ENCODE data around the gene WFDC12.

WFDC12 gene

DNA sequence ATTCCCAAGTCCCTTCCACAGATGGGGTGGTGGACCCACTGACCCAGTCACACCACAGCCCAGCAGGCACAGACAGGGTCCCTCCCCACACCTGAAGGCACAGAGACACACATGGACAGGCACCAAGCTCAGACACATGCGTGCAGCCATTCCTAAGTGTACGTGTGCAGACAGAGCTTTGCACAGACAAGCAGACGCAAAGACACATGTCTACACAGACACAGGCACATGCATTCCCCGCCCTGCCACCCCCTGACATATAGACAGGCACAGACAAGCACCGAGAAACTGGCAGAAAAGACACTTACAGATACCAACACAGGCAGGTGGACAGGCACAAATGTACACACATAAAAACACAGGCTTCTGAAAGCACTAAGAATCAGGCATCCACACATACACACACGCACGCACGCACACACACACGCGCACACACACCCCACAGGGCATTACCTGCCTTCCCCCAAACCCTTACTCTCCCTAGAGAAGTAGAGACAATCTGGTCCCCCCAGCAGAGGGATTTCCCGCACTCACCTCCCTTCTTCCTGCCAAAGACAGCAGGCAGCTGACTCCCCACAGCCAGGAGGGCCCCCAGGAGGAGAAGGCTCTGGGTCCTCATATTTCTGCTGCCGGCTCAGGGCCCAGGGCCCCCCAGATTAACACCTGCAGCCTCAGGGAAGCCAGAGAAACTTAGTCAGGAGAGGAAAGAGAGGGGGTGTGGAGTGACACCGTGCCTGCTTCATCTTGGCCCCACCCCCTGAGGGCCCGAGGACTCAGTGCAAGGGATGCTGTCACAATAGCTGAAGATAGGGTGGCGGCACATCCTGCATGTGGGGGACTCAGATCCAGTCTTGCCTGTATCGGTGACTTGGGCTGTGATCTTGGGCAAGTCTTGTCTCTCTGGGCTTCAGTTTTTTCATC lies 9.5 kb downstream of the WFDC12 start, which contains the start of gene WFDC5:
WFDC5 (minus strand) TSS at position 710 of the 921 bp plus-strand sequence; CDS start at position 619, 91 bp downstream.
- DNase-seq, result no peak

DNA sequence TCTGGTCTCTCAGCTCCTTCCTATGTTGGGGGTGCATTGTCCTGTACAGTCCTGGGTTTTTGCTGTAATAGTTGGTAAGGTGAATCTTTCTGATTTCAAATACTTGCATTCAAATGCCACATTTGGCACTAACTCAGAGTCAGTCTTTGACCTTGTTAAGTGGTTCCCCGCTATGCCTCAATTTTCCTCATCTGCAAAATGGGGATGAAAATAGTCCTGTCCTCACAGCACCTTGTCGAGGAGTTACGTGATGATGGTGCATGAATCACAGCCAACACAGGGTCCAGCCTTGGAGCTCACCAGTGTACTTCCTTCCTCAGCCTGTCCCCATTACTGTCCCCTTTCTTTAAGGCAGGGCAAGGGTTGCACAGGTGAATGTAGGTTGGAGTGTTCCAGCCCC lies 10.4 kb downstream of the WFDC12 start:
- DNase-seq, result no peak

DNA sequence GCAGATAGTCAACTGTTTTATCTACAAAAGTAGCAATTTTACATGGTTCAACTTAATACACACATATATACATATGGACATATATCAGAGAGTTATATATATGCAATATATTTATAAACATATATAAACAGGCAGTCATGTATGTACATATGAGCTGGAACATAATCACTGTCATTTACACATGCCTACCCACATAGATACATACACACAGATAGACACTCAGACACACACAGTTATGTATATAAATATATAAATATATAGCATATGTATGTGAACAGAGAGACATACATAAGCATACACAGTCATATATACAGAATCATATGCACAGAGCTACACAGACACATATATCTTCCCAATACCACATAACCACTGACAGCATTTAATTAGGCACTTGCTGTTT lies 11.5 kb downstream of the WFDC12 start:
- no peak for DNase-seq

DNA sequence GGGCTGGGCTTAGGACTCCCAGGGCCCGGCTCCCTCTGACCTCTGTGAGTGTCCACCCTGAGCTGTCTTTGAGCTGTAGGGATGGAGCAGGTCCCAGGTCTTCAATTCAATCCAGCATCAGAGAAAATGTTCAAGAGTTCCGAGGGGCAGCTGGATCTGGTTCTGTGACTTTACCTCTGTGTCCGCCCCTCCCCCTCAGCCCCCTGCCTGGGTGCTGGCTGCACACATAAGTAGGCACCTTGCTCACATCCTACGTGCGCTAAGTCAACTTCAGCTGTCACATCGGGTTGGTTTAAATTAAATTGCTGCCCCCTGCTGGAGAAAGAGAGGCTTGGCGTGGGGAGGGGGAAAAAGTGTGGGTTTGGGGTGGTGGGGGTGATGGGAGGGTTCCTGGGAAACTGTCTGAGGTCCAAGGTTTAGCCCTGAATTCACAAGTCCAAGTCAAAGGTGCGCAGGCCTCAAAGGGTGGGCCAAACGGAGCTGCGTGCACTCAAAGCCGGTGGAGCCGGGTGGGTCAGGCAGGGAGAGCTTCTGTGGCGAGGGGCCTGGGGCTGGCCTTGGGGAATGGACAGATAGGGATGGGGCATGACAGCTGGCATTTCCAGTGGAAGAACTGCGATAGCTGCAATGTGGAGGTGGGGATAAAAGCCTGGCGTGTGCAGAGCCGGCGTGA lies 12.3 kb downstream of the WFDC12 start:
- DNase-seq, result no peak

DNA sequence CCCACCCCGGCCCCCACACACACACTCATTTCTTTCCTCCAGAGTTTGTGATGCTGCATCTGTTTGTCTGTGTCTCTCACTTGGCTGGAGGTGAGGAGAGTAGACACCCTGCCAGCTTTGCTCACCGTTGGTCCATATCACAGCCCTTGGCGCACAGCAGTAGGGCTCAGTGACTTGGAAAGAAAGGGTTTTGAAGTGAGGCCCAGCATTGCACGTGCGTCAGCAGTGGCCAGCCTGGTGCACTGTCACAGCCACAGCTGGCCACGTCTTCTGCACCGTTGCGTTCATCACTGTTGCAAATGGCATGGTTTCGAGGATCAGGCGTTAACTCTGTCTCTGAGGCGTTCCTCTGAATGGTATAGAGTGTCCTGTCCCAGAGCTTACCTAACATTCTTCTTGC lies 13.0 kb downstream of the WFDC12 start:
- DNase-seq, result no peak

DNA sequence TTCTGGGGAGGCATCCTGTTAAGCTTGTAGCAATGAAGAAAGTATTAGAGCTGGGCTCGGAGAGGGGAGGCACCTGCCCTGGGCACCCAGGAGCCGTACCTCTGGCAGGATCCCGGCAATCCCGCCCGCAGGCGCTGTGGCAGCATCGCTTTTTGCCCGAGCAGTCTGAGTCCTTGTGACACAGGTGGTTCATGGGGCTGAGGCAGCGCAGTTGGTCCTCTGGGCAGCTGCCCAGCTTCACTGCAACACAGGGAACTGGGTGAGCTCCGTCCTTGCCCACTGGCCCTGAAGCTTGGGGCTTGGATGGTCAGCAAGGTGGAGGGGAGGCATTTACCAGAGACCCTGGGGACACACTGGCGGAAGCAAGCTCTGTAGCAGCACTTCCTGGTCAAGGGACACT lies 14.0 kb downstream of the WFDC12 start:
- DNase-seq, result no peak

DNA sequence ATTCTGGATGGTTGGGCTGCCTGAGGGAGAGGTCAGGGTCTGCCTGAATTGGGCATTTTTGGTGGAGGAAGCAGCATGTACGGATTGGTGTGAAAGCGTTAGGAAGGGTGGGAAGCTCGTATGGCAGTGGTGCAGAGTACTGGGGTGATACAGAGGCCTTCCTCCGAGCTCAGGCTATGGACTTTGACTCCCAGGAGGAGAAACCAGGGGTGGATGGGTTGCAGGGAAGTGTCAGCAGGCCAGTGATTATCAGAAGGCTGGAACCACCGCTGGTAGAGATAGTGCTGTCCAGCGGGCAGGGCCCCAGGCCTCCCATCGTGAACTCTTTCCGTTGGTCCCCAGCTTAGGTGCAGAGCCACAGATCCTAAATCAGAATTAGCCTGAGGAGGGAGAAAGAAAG lies 14.6 kb downstream of the WFDC12 start:
- no peak for DNase-seq

DNA sequence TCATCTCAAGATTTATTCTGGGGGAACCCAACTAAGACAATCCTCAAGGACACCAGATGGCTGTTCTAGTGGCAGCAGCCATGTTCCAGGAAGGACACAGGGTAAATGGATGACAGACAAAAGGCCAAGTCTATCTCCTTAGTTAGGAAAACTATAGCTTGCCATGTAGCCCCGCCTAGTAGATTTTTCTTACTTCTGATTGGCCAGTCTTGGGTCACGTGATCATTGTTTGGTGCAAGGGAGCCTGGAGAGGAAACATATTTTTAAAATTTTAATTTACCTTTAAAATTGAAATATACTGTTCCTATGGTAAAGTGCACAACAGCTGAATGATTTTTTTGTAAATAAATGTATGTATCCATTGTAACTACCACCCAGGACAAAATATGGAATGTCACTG lies 18.9 kb downstream of the WFDC12 start:
- DNase-seq, result no peak

DNA sequence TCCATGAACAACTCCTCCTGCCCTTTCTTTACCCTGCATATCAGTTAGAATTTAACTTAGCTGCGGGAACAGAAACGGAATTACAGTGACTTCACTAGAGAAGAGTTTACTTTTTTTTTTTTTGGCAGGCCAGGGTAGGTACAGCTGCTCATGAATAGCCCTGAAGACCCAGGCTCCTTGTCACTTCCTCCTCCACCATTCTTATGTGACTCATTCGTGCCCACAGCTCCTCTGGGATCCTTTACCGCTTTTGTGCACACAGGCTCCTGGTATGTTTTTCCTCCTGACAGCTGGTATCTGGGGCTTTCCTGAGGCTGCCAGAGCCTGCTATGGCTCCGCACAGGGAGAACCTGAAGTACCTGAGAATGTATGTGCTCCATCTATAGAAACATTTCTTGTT lies 19.5 kb downstream of the WFDC12 start:
- no peak for DNase-seq

DNA sequence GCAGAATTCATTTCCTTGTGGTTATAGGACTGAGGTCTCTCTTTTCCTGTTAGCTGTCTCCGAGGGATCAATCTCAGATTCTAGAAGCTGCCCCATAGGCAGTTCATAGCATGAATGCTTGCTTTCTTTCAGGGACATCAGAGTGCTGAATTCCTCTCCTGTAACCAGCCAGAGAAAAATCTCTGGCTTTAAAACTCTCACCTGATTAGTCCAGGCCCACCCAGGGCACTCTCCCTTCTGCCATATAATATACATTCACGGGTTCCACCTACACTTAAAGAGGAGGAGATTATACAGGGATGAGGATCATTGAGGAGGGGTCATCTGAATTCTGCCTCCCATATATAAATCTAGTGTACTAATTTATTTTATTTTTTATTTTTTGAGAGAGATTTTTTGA lies 21.2 kb downstream of the WFDC12 start:
- no peak for DNase-seq

DNA sequence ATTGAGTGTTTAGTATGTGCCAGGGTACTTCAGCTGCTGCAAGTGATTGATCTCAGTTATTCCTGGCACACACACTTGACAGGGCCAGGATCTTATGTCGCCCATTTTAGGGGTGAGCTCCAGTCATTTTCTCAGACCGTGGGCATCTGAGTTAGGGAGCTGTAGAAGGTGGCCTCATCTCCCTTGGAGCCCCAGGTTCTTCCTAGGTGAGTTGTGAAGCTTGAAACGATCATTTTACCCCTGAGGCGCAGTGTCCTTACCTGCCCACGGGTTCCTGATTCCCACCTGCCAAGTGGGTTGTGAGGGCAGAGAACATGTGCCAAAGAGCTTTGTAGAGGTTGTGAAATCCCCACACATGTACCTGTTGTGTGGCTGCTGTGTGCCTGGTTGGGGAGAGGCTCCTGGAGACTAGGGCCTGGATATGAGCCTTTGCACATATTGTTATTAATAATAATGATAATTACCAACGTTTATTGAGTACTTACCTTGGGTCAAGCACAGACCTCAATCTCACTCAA lies 22.9 kb downstream of the WFDC12 start:
- no peak for DNase-seq

DNA sequence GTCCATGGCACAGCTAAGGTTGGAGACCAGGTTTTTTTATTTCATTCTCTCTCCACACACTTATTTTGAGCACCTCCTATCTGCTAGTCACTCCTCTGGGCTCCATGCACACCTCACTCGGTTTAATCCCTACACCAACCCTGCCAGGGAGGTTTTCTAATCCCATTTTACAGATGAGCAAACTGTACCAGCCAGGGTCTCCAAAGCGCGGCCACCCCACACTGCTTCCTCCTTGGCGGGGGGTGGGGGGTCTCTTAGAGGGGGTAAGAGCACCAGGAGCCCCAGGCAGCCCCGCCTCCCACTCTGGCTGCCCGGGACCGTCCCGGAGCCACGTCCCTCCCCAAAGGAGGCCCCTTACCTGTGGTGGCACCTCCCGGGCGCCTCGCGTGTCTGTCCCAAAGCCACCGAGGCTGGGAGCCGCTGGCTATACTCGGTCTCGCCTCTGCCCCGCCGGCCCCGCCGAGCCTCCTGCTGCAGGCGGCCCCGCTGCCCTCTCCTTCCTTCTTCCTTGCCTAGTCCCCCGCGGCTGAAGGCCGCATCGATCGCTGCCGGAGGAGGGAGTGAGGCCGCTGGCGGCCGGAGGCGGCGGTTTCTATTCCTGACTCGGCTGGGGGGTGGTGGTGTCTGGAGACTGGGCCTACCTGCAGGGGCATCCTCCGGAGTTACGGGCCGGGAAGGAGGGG lies 23.6 kb downstream of the WFDC12 start, which contains the start of gene KCNS1:
KCNS1 (minus strand) TSS at position 565 of the 683 bp plus-strand sequence. CDS start 1,891 bp downstream, outside the sequence.
- DNase-seq, result no peak

DNA sequence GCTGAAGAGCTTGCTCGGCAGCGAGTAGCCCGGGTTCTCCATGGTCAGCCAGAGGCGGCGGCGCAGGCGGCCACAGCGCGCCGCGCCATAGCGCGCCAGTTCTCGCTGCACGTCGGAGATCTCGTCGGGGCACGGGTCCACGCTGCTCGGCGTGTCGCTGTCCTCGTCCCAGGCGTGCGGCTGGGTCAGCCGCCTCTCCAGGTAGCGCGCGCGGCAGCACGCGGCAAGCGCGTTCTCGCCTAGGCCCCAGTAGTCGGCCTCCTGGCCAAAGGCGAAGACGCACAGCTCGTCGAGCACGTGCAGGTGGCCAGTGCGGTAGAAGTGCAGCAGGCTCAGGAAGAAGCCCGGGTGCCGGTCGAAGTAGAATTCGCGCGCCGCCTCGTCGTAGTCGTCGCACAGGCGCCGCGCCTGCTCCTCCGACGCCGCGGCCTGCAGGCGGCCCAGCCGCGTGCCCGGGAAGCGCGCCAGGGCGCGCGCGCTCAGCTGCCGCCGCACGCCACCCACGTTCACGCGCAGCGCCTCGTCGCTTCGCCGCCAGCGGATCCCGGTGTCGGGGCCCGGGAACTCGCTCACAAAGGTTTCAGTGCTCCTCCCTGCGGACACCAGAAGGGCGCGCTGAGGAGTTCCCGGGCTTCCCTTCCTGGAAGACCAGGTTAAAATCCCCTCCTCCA lies 26.0 kb downstream of the WFDC12 start:
- no peak for DNase-seq

DNA sequence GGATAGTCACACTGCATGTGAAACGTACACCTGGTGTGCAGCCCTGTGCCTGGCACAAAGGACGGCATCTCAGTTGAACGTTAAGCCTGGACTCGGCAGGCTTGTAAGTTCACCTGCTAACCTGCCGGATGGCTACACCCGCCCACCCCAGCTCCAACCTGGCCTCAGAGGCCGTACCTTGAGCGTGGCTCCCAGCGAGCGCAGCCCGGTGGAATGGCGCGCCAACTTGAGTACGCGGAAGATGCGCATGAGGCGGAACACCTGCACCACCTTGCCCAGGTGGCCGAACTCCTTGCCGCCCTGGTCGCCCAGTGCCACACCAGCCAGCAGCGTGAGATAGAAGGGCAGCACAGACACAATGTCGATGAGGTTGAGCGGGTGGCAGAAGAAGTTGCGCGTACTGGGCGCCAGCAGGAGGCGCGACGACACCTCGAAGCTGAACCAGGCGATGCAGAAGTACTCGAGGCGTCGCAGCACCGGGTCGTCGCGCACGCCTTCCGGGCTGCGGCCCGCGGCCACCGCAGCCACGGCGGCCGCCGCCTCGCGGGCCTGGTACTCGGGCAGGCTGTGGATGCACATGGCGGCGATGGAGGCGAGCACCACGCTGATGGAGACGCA lies 26.7 kb downstream of the WFDC12 start:
- peak; percentile 36 for DNase-seq

DNA sequence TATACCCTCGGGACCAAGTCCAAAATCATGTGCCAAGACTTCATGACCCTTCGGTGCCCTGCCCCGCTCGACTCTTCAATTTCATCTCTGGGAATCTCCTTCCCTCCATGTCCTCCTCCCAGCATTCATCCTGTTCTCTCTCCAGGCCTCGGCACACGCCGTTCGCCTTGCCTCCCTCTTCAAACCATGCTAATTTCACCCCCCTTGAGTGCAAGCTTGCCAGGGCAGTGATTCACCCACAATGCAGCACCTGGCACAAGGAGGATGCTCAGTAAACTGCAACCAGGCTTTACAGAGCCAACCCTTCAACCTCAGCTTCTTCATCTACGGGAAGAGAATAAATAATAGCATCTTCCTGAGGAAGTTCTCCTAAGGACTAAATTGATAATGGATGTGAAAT lies 27.5 kb downstream of the WFDC12 start:
- no peak for DNase-seq

DNA sequence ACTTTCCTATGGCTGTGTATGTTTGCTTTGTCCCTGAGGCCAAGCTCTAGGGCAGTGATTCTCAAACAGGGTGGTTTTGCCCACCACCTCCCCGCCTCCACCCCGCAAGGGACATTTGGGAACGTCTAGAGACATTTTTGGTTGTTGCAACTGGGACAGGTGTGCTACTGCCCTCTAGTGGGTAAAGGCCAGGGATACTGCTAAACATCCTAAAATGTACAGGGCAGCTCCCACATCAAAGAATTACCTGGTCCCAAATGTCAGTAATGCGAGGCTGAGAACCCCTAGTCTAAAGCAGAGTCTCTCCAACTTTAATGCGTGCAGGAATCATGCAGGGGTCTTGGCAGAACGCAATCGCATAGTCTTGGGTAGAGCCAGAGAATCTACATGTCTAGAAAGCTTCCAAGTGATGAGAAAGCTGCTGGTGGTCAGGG lies 28.4 kb downstream of the WFDC12 start:
- peak; percentile 51 for DNase-seq

DNA sequence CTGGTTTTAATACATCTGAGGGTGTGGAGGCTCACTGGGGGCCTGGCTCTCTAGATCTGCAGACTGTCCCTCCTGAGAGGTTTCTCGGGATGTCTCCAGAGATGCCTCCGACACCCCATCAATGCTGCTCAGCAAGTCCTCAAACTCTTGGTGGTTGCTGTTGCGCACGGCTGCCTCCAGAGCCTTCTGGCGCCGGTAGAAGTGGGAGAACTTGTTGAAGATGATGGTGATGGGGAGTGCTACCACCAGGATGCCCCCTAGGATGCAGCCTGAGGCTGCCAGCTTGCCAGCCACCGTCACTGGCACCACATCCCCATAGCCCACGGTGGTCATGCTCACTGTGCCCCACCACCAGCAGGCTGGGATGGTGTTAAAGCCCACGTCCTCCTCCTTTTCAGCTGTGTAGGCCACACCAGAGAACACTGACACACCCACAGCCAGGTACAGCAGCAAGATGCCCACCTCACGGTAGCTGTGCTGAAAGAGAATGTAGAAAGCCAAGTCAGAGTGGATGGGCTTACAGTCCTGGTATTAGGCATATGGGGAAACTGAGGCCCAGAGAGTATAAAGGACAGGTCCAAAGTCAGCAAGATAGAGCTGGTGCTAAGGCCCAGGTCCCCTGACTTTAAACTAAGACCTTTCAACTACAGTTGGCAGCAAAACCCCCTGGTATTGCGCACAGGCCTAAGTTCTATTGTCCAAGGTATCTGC lies 29.2 kb downstream of the WFDC12 start:
- DNase-seq, result no peak

DNA sequence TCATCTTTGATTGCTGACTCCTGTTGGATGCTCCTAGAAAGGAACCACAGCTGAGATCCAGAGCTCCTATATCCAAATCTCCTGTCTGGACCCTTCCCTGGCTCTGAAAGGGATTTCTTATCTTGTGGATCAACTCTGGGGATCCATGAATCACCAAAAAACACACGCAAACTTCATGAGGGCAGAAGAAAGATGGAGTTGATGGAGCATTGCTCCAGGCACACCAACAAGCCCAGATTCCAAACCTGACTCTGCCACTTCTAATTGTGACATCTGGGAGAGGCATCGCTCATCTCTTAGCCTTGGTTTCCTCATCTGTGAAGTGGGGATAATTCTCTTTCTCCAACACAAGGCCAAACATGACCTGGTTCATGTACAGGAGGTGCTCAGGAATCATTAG lies 30.1 kb downstream of the WFDC12 start:
- no peak for DNase-seq

DNA sequence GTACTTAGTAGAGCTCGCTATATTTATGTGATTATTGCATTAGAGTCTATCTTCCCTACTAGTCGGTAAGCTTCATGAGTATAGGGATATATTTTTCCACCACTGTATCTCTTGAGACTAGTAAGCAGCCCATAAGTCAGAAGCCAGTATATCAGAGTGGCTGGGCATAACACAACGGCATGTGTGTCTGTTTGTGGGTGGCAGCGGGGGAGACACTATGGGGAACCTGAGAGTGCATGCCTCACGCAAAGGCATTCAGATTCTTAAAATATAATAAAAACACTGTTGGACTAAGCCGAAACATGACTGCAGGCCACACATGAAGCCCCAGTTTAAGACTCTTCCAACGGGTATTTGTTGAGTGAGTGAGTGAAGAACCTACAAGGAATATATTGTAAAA lies 31.4 kb downstream of the WFDC12 start:
- DNase-seq, result no peak

DNA sequence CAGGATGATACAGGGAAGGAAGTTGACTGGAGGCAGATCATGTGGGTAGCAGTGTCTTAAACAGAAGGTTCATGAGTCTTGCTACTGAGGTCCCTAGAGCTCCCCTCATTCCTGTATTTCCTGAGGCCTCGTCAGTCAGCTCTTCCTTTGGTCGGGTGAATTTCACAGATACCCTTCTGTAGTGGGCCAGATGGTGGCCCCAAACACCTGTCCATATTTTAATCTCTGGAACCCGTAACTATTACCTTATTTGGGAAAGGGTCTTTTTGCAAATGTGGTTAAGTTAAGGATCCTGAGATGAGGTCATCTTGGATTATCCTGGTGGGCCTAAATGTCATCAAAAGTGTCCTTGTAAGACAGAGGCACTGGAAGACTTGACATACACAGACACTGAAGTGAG lies 32.9 kb downstream of the WFDC12 start:
- DNase-seq, result no peak

DNA sequence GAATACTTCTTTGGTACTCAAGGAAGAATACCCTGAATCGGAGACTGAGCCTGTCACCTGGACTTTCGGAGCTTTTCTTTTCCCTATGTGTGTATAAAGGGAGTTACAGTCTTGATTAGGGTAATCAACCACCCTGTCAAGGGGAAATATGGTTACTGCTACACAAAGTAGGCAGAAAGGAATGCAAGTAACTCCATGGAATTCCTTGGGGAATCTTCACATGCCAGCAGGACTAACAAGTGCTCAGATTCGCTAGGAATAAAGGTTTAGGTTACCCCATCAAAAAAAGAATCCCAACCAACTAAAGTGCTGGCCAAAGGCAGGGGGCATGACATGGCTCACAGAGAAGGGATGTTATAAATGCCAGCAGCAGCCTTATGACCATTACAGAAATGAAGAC lies 33.8 kb downstream of the WFDC12 start:
- DNase-seq, result no peak

DNA sequence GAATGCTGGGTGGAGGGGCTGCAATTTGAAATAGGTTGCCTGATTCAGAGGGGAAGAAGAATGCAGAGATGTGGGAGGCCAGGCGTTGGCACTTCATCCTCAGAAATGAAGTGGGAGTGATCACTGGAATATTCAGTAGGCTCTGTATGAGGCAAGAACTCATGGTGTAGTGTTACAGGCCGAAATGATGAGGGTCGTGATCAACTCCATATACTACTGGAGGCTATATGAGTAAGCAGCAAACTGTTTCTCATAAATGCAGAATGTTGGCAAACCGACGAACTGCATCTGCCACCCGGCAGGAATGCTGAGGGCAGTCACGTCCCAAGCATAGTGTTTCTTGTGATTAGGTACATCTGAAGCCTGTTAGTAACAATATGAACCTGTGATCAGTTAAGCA lies 36.0 kb downstream of the WFDC12 start:
- DNase-seq, result no peak

Data from activated CD4-positive, alpha-beta T cell treated with anti-CD3 and anti-CD28 coated beads, Interleukin-2, amount 50 U/mL, for 1 hour (primary cell).